ENCODE results near the gene HRNR.

DNA sequence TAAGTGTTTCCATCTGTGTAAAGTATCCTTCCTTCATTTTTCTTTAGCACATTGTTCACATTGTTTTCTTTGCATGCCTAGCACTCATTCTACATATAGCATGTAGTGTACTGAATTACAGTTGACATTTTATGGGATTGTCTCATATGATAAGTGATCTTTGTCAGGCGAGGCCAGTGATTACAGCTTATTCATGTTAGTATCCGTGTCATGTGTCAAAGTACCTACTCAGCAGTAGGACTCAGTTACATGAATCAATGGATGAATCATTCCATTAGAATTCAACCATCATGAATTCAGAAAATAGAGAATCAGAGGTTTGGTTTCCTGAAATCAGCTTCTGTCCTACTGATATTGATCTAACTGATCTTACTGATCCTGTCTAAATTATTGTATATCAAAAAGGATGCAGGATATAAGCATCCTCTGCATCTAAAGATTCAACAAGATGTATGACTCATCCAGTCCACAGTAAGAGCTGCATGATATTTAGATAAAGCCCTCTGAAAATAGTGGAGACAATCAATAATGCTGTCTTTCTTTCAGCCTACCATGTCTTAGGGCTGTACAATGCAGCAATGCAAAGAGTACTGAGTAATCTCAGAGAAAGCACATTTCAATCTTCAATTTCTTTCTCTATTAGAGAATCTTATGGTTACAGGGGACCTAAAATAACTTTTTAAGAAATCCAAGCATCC is 20.7 kb upstream of the HRNR start:
- TF ChIP-seq, protein P1, sequence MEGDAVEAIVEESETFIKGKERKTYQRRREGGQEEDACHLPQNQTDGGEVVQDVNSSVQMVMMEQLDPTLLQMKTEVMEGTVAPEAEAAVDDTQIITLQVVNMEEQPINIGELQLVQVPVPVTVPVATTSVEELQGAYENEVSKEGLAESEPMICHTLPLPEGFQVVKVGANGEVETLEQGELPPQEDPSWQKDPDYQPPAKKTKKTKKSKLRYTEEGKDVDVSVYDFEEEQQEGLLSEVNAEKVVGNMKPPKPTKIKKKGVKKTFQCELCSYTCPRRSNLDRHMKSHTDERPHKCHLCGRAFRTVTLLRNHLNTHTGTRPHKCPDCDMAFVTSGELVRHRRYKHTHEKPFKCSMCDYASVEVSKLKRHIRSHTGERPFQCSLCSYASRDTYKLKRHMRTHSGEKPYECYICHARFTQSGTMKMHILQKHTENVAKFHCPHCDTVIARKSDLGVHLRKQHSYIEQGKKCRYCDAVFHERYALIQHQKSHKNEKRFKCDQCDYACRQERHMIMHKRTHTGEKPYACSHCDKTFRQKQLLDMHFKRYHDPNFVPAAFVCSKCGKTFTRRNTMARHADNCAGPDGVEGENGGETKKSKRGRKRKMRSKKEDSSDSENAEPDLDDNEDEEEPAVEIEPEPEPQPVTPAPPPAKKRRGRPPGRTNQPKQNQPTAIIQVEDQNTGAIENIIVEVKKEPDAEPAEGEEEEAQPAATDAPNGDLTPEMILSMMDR (IDR thresholded peaks at IDR 0.05; ENCODE audit: poor library complexity): no peak
- no peak for TF ChIP-seq EZH2phosphoT487 (IDR thresholded peaks at IDR 0.05; ENCODE audit: low read depth, severe bottlenecking, unreplicated experiment)

All from hepatocyte (in vitro differentiated cells).